Panc1 (cell line): Measurements from ENCODE around the gene FABP1.

Experiments used
- POLR2AphosphoS5 ChIP-seq: IDR thresholded peaks from 2 replicates; pipeline ENCODE4 v1.6.1; 2012; ENCODE audit warnings: mild to moderate bottlenecking, low read depth, low read length, moderate library complexity
- REST ChIP-seq, 2 experiments: IDR thresholded peaks; 2 replicates each; pipeline ENCODE4 v1.6.1; 2011 to 2012; ENCODE audit warnings: low read depth in 2 of 2, control low read depth in 1 of 2, low read length in 1 of 2, mild to moderate bottlenecking in 1 of 2, moderate library complexity in 1 of 2; ENCODE audit not compliant: insufficient read depth in 1 of 2
- SIN3A ChIP-seq: IDR thresholded peaks from 2 replicates; pipeline ENCODE4 v1.6.1; 2012; ENCODE audit warnings: low read depth, mild to moderate bottlenecking, low read length, moderate library complexity, borderline replicate concordance; ENCODE audit not compliant: insufficient read depth
- TCF7L2 ChIP-seq: IDR thresholded peaks from 2 replicates; pipeline ENCODE4 v1.6.1; 2011; ENCODE audit warnings: mild to moderate bottlenecking, low read depth, low read length, inconsistent platforms
- TF ChIP-seq, protein P1 (sequence below): fragments of 450-650 bp; IDR thresholded peaks from 2 replicates; pipeline ENCODE4 v1.5.1; 2017; ENCODE audit warnings: mild to moderate bottlenecking

DNA sequence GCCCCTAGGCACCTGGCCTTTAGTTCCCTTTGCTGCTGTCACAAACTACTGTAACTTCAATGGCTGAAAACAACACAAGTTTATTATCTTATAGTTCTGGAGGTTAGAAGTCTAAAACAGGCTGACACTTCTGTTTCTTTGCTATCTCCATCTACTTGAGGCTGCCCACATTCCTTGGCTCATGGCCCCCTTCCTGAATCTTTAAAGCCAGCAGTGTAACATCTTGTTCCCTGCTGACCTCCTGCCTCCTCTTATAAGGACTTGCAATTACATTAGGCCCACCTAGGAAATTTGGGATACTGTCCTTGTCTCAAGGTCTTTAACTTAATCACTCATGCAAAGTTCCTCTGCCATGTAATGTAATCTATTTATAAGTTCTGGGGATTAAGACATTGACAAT, 53.7 kb downstream of the FABP1 start:
- TF ChIP-seq POLR2AphosphoS5 (no peak), REST (IDR thresholded peaks at IDR 0.05; ENCODE audit: insufficient read depth in 1 of 2, low read depth in 2 of 2, low read length in 1 of 2) (no peak), TCF7L2 (no peak), SIN3A (no peak)
- TF ChIP-seq, protein P1, sequence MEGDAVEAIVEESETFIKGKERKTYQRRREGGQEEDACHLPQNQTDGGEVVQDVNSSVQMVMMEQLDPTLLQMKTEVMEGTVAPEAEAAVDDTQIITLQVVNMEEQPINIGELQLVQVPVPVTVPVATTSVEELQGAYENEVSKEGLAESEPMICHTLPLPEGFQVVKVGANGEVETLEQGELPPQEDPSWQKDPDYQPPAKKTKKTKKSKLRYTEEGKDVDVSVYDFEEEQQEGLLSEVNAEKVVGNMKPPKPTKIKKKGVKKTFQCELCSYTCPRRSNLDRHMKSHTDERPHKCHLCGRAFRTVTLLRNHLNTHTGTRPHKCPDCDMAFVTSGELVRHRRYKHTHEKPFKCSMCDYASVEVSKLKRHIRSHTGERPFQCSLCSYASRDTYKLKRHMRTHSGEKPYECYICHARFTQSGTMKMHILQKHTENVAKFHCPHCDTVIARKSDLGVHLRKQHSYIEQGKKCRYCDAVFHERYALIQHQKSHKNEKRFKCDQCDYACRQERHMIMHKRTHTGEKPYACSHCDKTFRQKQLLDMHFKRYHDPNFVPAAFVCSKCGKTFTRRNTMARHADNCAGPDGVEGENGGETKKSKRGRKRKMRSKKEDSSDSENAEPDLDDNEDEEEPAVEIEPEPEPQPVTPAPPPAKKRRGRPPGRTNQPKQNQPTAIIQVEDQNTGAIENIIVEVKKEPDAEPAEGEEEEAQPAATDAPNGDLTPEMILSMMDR: no peak
